ENCODE results near the gene TANC1.

Gene TANC1

GRCh38 chr2:159214325-159214865 is 246.0 kb downstream of the TANC1 start:
- DNase-seq: no peak
- intact Hi-C loops (cut with DNase I): no loop called here

- no peak for DNase-seq
Measured at GRCh38 chr2:159215116-159215515, 246.7 kb downstream of the TANC1 start.

GRCh38 chr2:159217676-159218075 is 249.2 kb downstream of the TANC1 start:
- no peak for DNase-seq
- intact Hi-C loops (cut with DNase I): no loop called here

More at GRCh38 chr2:159215116-159215515, 246.7 kb downstream of the TANC1 start:
- intact Hi-C loops (cut with DNase I): no loop called here

- DNase-seq: no peak
- intact Hi-C loops (cut with DNase I): no loop called here
Measured at GRCh38 chr2:159218389-159218788, 249.9 kb downstream of the TANC1 start.

GRCh38 chr2:159219394-159219998 is 251.1 kb downstream of the TANC1 start:
- peak in 1 of 42 donors; percentile 37 for DNase-seq
- intact Hi-C loops (cut with DNase I): no loop called here

GRCh38 chr2:159224061-159224813 is 255.8 kb downstream of the TANC1 start:
- intact Hi-C loops (cut with DNase I): no loop called here
- DNase-seq: peak in 1 of 42 donors; percentile 28

GRCh38 chr2:159225025-159226016 is 256.9 kb downstream of the TANC1 start:
- peak in 1 of 42 donors; percentile 41 for DNase-seq
- intact Hi-C loops (cut with DNase I): no loop called here

- DNase-seq: peak in 1 of 42 donors; percentile 39
- intact Hi-C loops (cut with DNase I): no loop called here
Measured at GRCh38 chr2:159226059-159226461, 257.6 kb downstream of the TANC1 start.

GRCh38 chr2:159226608-159227385 is 258.4 kb downstream of the TANC1 start:
- intact Hi-C loops (cut with DNase I): no loop called here
- DNase-seq: no peak

- intact Hi-C loops (cut with DNase I): no loop called here
- DNase-seq: peak in 2 of 42 donors; percentile 16 to 40
Measured at GRCh38 chr2:159227467-159227866, 259.0 kb downstream of the TANC1 start.

- intact Hi-C loops (cut with DNase I): no loop called here
- peak in 4 of 42 donors; percentile 21 to 50 (median 30) for DNase-seq
Measured at GRCh38 chr2:159228081-159228581, 259.7 kb downstream of the TANC1 start.

GRCh38 chr2:159229476-159230144 is 261.2 kb downstream of the TANC1 start:
- DNase-seq: no peak
- intact Hi-C loops (cut with DNase I): no loop called here

GRCh38 chr2:159230145-159230877 is 261.9 kb downstream of the TANC1 start:
- intact Hi-C loops (cut with DNase I): no loop called here
- DNase-seq: peak in 30 of 42 donors; percentile 13 to 72 (median 44)

GRCh38 chr2:159232456-159233170 is 264.2 kb downstream of the TANC1 start:
- DNase-seq: no peak
- intact Hi-C loops (cut with DNase I): no loop called here

- DNase-seq: no peak
- intact Hi-C loops (cut with DNase I): no loop called here
Measured at GRCh38 chr2:159234868-159235267, 266.4 kb downstream of the TANC1 start.

GRCh38 chr2:159243529-159243928 is 275.1 kb downstream of the TANC1 start:
- intact Hi-C loops (cut with DNase I): no loop called here
- no peak for DNase-seq
